A204.1 (cell line): Measurements from ENCODE around the gene DCDC1.

Experiments
- FAIRE-seq: peaks from 2 replicates; lab custom pipeline; 2012; peaks lifted over from hg19 to GRCh38; lab: Jason Lieb, UNC

DCDC1 gene

GRCh38 chr11:31236143-31236542 is 133.4 kb downstream of the DCDC1 start:
- FAIRE-seq = peak; percentile 93

GRCh38 chr11:31233425-31233824 is 136.1 kb downstream of the DCDC1 start:
- peak; percentile 56 for FAIRE-seq

- FAIRE-seq = no peak
Observed at GRCh38 chr11:31231601-31232000, 137.9 kb downstream of the DCDC1 start.

- FAIRE-seq = no peak
Observed at GRCh38 chr11:31218847-31219246, 150.7 kb downstream of the DCDC1 start.

GRCh38 chr11:31214372-31214771 is 155.2 kb downstream of the DCDC1 start:
- FAIRE-seq = no peak

- FAIRE-seq = no peak
Observed at GRCh38 chr11:31199378-31199777, 170.2 kb downstream of the DCDC1 start.

GRCh38 chr11:31173926-31174680 is 195.4 kb downstream of the DCDC1 start:
- no peak for FAIRE-seq

- FAIRE-seq = no peak
Observed at GRCh38 chr11:31160504-31161422, 208.8 kb downstream of the DCDC1 start.

GRCh38 chr11:31150841-31151240 is 218.7 kb downstream of the DCDC1 start:
- FAIRE-seq = no peak

GRCh38 chr11:31150011-31150410 is 219.5 kb downstream of the DCDC1 start:
- no peak for FAIRE-seq

- no peak for FAIRE-seq
Observed at GRCh38 chr11:31141789-31142188, 227.8 kb downstream of the DCDC1 start.

- FAIRE-seq = no peak
Observed at GRCh38 chr11:31139479-31139878, 230.1 kb downstream of the DCDC1 start.

- FAIRE-seq = no peak
Observed at GRCh38 chr11:31132531-31133421, 236.8 kb downstream of the DCDC1 start.

- no peak for FAIRE-seq
Observed at GRCh38 chr11:31131760-31132159, 237.8 kb downstream of the DCDC1 start.

GRCh38 chr11:31127290-31127689 is 242.2 kb downstream of the DCDC1 start:
- FAIRE-seq = no peak

GRCh38 chr11:31120428-31120827 is 249.1 kb downstream of the DCDC1 start:
- no peak for FAIRE-seq

GRCh38 chr11:31118566-31118965 is 251.0 kb downstream of the DCDC1 start:
- no peak for FAIRE-seq

GRCh38 chr11:31117038-31117437 is 252.5 kb downstream of the DCDC1 start:
- FAIRE-seq = no peak

GRCh38 chr11:31114442-31114841 is 255.1 kb downstream of the DCDC1 start:
- no peak for FAIRE-seq

- no peak for FAIRE-seq
Observed at GRCh38 chr11:31110830-31111229, 258.7 kb downstream of the DCDC1 start.

- FAIRE-seq = no peak
Observed at GRCh38 chr11:31109446-31109845, 260.1 kb downstream of the DCDC1 start.

- FAIRE-seq = no peak
Observed at GRCh38 chr11:31107649-31108048, 261.9 kb downstream of the DCDC1 start.
